IMR-90 (cell line): ENCODE measurements around the gene CARD16. TPM values are rescaled to one million over a fixed set of nuclear protein-coding genes. Genes with fewer than 3 reads are reported as not detected.

Source experiments
- polyA plus RNA-seq, 3 experiments: library from polyadenylated mRNA; depleted of rRNA; stranded (reverse); fragments of >200 nt; gene quantifications; 2 replicates each; pipeline ENCODE4 v1.2.3, GENCODE V29; 2012; ENCODE audit warnings: low replicate concordance in 1 of 3
- total RNA-seq: library from RNA; depleted of rRNA; stranded (reverse); fragments of >200 nt; gene quantifications from 2 replicates; pipeline ENCODE4 v1.2.3, GENCODE V29; 2012; rRNA removed

Gene CARD16
- total and polyA plus RNA-seq, 2 of the 4 experiments (the other 2 are of a cell fraction), result 7.9 to 29.2 TPM

Other genes with a start within 250 kb of the CARD16 start
- gene CASP12, start 146.9 kb downstream of the CARD16 start, total RNA-seq, result not detected in 2 replicates
- 0.07 TPM in 1 of 2 replicates, not detected in the other for gene CASP12, start 146.9 kb downstream of the CARD16 start, polyA plus RNA-seq (2012; rRNA removed)
- 89.4 and 91.9 TPM in 2 replicates for gene CASP4, start 76.8 kb downstream of the CARD16 start, total RNA-seq
- 73.0 and 82.5 TPM in 2 replicates for gene CASP4, start 76.8 kb downstream of the CARD16 start, polyA plus RNA-seq (2012; rRNA removed)
- gene CASP5, start 22.2 kb downstream of the CARD16 start, total RNA-seq, result not detected in 2 replicates
- gene CASP5, start 22.2 kb downstream of the CARD16 start, polyA plus RNA-seq (2012; rRNA removed), result not detected in 2 replicates
- 24.7 and 31.2 TPM in 2 replicates for gene CASP1, start 10.2 kb downstream of the CARD16 start, total RNA-seq
- gene CASP1, start 10.2 kb downstream of the CARD16 start, polyA plus RNA-seq (2012; rRNA removed), result 11.1 and 12.5 TPM in 2 replicates
- not detected in 2 replicates for gene CARD18, start 94.4 kb upstream of the CARD16 start, total RNA-seq
- gene CARD18, start 94.4 kb upstream of the CARD16 start, polyA plus RNA-seq (2012; rRNA removed), result not detected in 2 replicates